ENCODE data around the gene AK5. TPM values are rescaled to one million over a fixed set of nuclear protein-coding genes. Genes with fewer than 3 reads are reported as not detected.

AK5 gene
- total and polyA plus RNA-seq, 11 donors: 0.14 to 0.91 (median 0.40) TPM; not detected in 2

GRCh38 chr1:77476475-77476874 lies 194.7 kb downstream of the AK5 start:
- DNase-seq: no peak
- no peak overlapping the region for H3K4me3 ChIP-seq
- intact Hi-C loops (cut with DNase I): no loop called here
- H3K27ac ChIP-seq: no peak overlapping the region
- no peak for TF ChIP-seq POLR2A (IDR thresholded peaks at IDR 0.05)
- no peak for TF ChIP-seq CTCF (IDR thresholded peaks at IDR 0.05)
- ATAC-seq: no peak
- H3K4me1 ChIP-seq: peaks cover 0 to 5% (median 0%) of the 10 kb centered on the region in 12 donors
- peaks cover 0 to 4% (median 0%) of the 10 kb centered on the region in 12 donors for H3K9me3 ChIP-seq
- H3K27me3 ChIP-seq: no peaks in the 10 kb centered on the region
- H3K36me3 ChIP-seq: no peaks in the 10 kb centered on the region
- WGBS, 4 donors: 74 to 79% (median 75%) methylated on average over 7 of the region's 7 CpGs

- Histone ChIP-seq H3K27ac (no peak overlapping the region), H3K4me1 (no peaks in the 10 kb centered on the region), H3K27me3 (no peaks in the 10 kb centered on the region), H3K9me3 (no peaks in the 10 kb centered on the region), H3K4me3 (no peak overlapping the region), H3K36me3 (no peaks in the 10 kb centered on the region)
- intact Hi-C loops (cut with DNase I): no loop called here
- ATAC-seq (no peak), DNase-seq (no peak)
- WGBS, 4 donors: 88 to 97% (median 93%) methylated on average over 1 of the region's 1 CpG
- no peak for TF ChIP-seq CTCF (IDR thresholded peaks at IDR 0.05)
- no peak for TF ChIP-seq POLR2A (IDR thresholded peaks at IDR 0.05)
Measured at GRCh38 chr1:77484334-77484733, 202.5 kb downstream of the AK5 start.

- Histone ChIP-seq H3K27me3 (no peaks in the 10 kb centered on the region), H3K9me3 (no peaks in the 10 kb centered on the region), H3K4me3 (no peak overlapping the region), H3K36me3 (no peaks in the 10 kb centered on the region), H3K27ac (no peak overlapping the region), H3K4me1 (no peaks in the 10 kb centered on the region)
- ATAC-seq (no peak), DNase-seq (no peak)
- TF ChIP-seq CTCF (IDR thresholded peaks at IDR 0.05) (no peak), POLR2A (IDR thresholded peaks at IDR 0.05) (no peak)
- 48 to 73% (median 68%) methylated on average over 2 of the region's 2 CpGs for WGBS, 4 donors
- intact Hi-C loops (cut with DNase I): no loop called here
Measured at GRCh38 chr1:77484926-77485325, 203.1 kb downstream of the AK5 start.

- no peak overlapping the region for H3K27ac ChIP-seq
- H3K9me3 ChIP-seq: no peaks in the 10 kb centered on the region
- H3K27me3 ChIP-seq: no peaks in the 10 kb centered on the region
- intact Hi-C loops (cut with DNase I): no loop called here
- WGBS, 4 donors: 68 to 90% (median 83%) methylated on average over 1 of the region's 1 CpG
- no peak overlapping the region for H3K4me3 ChIP-seq
- ATAC-seq: no peak
- no peaks in the 10 kb centered on the region for H3K4me1 ChIP-seq
- no peak for TF ChIP-seq POLR2A (IDR thresholded peaks at IDR 0.05)
- H3K36me3 ChIP-seq: no peaks in the 10 kb centered on the region
- no peak for DNase-seq
Measured at GRCh38 chr1:77487631-77488030, 205.8 kb downstream of the AK5 start.

GRCh38 chr1:77489910-77490309 lies 208.1 kb downstream of the AK5 start:
- 81 to 84% (median 82%) methylated on average over 2 of the region's 2 CpGs for WGBS, 4 donors
- DNase-seq (no peak), ATAC-seq (no peak)
- TF ChIP-seq CTCF (IDR thresholded peaks at IDR 0.05) (no peak), POLR2A (IDR thresholded peaks at IDR 0.05) (no peak)
- no peaks in the 10 kb centered on the region for H3K4me1 ChIP-seq
- H3K9me3 ChIP-seq: no peaks in the 10 kb centered on the region
- H3K4me3 ChIP-seq: no peak overlapping the region
- H3K27ac ChIP-seq: no peak overlapping the region
- intact Hi-C loops (cut with DNase I): no loop called here
- H3K27me3 ChIP-seq: no peaks in the 10 kb centered on the region
- H3K36me3 ChIP-seq: no peaks in the 10 kb centered on the region
